ENCODE results near the gene SPAG9. TPM values are rescaled to one million over a fixed set of nuclear protein-coding genes. Genes with fewer than 3 reads are reported as not detected.

SPAG9 gene
- total RNA-seq, 1 experiment from 2014 or later, result 144 TPM

DNA sequence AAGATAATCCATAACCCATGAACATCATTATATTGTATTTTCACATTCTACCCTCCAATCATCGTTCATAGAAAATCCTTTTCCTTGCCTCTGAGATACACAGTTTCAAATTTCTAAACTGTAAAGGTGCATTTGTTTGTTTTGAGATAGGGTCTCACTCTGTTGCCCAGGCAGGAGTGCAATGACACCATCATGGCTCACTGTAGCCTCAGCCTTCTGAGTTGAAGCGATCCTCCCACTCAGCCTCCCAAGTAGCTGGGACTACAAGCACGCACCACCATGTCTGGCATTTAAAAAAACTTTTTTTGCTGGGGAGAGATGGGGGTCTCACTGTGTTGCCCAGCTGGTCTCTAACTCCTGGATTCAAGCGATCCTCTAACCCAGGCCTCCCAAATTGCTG is 196.4 kb downstream of the SPAG9 start:
- BruUV-seq (replicated peaks), result no TSS peak
- DNase-seq (ENCODE audit: low read depth, low spot score) (no peak), ATAC-seq (no peak)
- Histone ChIP-seq H3K9me3 (ENCODE audit: control insufficient read depth, insufficient read depth, low read depth, low read length) (no peaks in the 10 kb centered on the region), H3K27me3 (ENCODE audit: control insufficient read depth, insufficient read depth, low read length) (no peaks in the 10 kb centered on the region), H3K4me1 (ENCODE audit: control insufficient read depth, insufficient read depth, low read length) (peaks cover 9% of the 10 kb centered on the region), H3K4me3 (ENCODE audit: low read depth in 2 of 2, low read length in 2 of 2) (no peak overlapping the region), H3K36me3 (ENCODE audit: control insufficient read depth, insufficient read depth, low read length) (no peaks in the 10 kb centered on the region), H3K27ac (ENCODE audit: low read length) (no peak overlapping the region)
- in situ Hi-C loops (cut with HindIII; ENCODE audit: low pct_unique_long_range_greater_than_20kb, low sequenced_read_pairs), result no loop called here
- ChIA-PET CTCF (interaction anchor here (0.5 kb wide), 1 partner anchor 21 kb away, joined by 4 read pairs; no protein-coding TSS in a partner anchor), POLR2A (no interaction called here)
- intact Hi-C loops (cut with micrococcal nuclease; ENCODE audit: unreplicated experiment), result no loop called here
- TF ChIP-seq SIN3A (IDR thresholded peaks at IDR 0.05; ENCODE audit: borderline replicate concordance, insufficient read depth, low read depth, low read length), result no peak
- TF ChIP-seq TCF7L2 (IDR thresholded peaks at IDR 0.05; ENCODE audit: low read depth, low read length), result no peak
- TF ChIP-seq, protein P1, sequence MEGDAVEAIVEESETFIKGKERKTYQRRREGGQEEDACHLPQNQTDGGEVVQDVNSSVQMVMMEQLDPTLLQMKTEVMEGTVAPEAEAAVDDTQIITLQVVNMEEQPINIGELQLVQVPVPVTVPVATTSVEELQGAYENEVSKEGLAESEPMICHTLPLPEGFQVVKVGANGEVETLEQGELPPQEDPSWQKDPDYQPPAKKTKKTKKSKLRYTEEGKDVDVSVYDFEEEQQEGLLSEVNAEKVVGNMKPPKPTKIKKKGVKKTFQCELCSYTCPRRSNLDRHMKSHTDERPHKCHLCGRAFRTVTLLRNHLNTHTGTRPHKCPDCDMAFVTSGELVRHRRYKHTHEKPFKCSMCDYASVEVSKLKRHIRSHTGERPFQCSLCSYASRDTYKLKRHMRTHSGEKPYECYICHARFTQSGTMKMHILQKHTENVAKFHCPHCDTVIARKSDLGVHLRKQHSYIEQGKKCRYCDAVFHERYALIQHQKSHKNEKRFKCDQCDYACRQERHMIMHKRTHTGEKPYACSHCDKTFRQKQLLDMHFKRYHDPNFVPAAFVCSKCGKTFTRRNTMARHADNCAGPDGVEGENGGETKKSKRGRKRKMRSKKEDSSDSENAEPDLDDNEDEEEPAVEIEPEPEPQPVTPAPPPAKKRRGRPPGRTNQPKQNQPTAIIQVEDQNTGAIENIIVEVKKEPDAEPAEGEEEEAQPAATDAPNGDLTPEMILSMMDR (IDR thresholded peaks at IDR 0.05), result no peak
- TF ChIP-seq, protein P2, sequence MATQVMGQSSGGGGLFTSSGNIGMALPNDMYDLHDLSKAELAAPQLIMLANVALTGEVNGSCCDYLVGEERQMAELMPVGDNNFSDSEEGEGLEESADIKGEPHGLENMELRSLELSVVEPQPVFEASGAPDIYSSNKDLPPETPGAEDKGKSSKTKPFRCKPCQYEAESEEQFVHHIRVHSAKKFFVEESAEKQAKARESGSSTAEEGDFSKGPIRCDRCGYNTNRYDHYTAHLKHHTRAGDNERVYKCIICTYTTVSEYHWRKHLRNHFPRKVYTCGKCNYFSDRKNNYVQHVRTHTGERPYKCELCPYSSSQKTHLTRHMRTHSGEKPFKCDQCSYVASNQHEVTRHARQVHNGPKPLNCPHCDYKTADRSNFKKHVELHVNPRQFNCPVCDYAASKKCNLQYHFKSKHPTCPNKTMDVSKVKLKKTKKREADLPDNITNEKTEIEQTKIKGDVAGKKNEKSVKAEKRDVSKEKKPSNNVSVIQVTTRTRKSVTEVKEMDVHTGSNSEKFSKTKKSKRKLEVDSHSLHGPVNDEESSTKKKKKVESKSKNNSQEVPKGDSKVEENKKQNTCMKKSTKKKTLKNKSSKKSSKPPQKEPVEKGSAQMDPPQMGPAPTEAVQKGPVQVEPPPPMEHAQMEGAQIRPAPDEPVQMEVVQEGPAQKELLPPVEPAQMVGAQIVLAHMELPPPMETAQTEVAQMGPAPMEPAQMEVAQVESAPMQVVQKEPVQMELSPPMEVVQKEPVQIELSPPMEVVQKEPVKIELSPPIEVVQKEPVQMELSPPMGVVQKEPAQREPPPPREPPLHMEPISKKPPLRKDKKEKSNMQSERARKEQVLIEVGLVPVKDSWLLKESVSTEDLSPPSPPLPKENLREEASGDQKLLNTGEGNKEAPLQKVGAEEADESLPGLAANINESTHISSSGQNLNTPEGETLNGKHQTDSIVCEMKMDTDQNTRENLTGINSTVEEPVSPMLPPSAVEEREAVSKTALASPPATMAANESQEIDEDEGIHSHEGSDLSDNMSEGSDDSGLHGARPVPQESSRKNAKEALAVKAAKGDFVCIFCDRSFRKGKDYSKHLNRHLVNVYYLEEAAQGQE (IDR thresholded peaks at IDR 0.05; ENCODE audit: insufficient read depth in 1 of 2, low read depth in 2 of 2, low read length in 1 of 2), result no peak
- TF ChIP-seq POLR2AphosphoS5 (IDR thresholded peaks at IDR 0.05; ENCODE audit: low read depth, low read length), result no peak

DNA sequence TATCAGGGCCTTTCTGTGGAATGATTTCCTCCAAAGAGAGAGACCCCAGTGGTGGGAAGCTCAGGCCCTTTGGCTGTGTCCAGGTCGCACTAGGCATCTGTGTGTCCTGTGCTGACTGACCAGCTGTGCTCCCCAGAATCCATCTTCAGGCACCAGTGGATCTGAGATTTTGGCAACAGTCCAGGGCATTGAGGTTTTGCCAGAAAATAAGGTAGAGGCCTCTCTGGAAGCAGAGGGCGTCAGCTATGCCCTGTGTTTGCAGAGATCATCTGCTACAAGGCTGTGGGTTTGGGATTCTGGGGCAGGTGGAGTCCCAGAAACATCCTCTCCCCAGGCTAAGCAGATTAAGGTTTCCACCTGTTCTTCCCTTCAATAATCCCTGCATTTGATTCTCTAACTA is 197.1 kb downstream of the SPAG9 start:
- TF ChIP-seq POLR2AphosphoS5 (IDR thresholded peaks at IDR 0.05; ENCODE audit: low read depth, low read length) (no peak), SIN3A (IDR thresholded peaks at IDR 0.05; ENCODE audit: borderline replicate concordance, insufficient read depth, low read depth, low read length) (no peak), TCF7L2 (IDR thresholded peaks at IDR 0.05; ENCODE audit: low read depth, low read length) (no peak)
- TF ChIP-seq, protein P2 (IDR thresholded peaks at IDR 0.05; ENCODE audit: insufficient read depth in 1 of 2, low read depth in 2 of 2, low read length in 1 of 2), result no peak
- TF ChIP-seq, protein P1 (IDR thresholded peaks at IDR 0.05), result no peak
- POLR2A ChIA-PET, result no interaction called here

More for the DNA sequence above, 197.1 kb downstream of the SPAG9 start:
- BruUV-seq (replicated peaks), result no TSS peak
- no peak for ATAC-seq
- Histone ChIP-seq H3K4me3 (ENCODE audit: low read depth in 2 of 2, low read length in 2 of 2) (no peak overlapping the region), H3K27me3 (ENCODE audit: control insufficient read depth, insufficient read depth, low read length) (no peaks in the 10 kb centered on the region), H3K4me1 (ENCODE audit: control insufficient read depth, insufficient read depth, low read length) (peaks cover 9% of the 10 kb centered on the region), H3K36me3 (ENCODE audit: control insufficient read depth, insufficient read depth, low read length) (no peaks in the 10 kb centered on the region), H3K9me3 (ENCODE audit: control insufficient read depth, insufficient read depth, low read depth, low read length) (no peaks in the 10 kb centered on the region), H3K27ac (ENCODE audit: low read length) (no peak overlapping the region; the same call in 1 of the 2 replicates)
- CTCF ChIA-PET, result interaction anchor here (0.5 kb wide), 1 partner anchor 21 kb away, joined by 4 read pairs; no protein-coding TSS in a partner anchor
- in situ Hi-C loops (cut with HindIII; ENCODE audit: low pct_unique_long_range_greater_than_20kb, low sequenced_read_pairs) (no loop called here), intact Hi-C loops (cut with micrococcal nuclease; ENCODE audit: unreplicated experiment) (no loop called here)
- DNase-seq (ENCODE audit: low read depth, low spot score), result no peak

Measured in Panc1 (cell line).